ENCODE measurements around the gene ABI3BP. TPM values are rescaled to one million over a fixed set of nuclear protein-coding genes. Genes with fewer than 3 reads are reported as not detected.

ABI3BP gene
- total RNA-seq, 1 experiment from 2014 or later: 3.1 TPM

GRCh38 chr3:100836661-100837060, 156.6 kb downstream of the ABI3BP start:
- ChIA-PET POLR2A (interaction anchor here (1.4 kb wide), 1 partner anchor 9 kb away, joined by 3 read pairs; no protein-coding TSS in a partner anchor), CTCF (interaction anchor here (0.8 to 0.9 kb wide), 3 partner anchors 17 to 49 kb away, joined by 3 read pairs; no protein-coding TSS in a partner anchor)
- no peaks in the 10 kb centered on the region for H3K27me3 Mint-ChIP-seq (ENCODE audit: insufficient read depth, unreplicated experiment)
- DNase-seq (ENCODE audit: unreplicated experiment): no peak
- intact Hi-C loops (cut with micrococcal nuclease): no loop called here
- no peak overlapping the region for H3K27ac Mint-ChIP-seq (ENCODE audit: low read depth, unreplicated experiment)
- no peaks in the 10 kb centered on the region for H3K36me3 Mint-ChIP-seq (ENCODE audit: insufficient read depth, unreplicated experiment)
- no peak overlapping the region for H3K4me3 Mint-ChIP-seq (ENCODE audit: unreplicated experiment)
- TF ChIP-seq CTCF (IDR thresholded peaks at IDR 0.05; ENCODE audit: unreplicated experiment): no peak
- no TSS peak for BruUV-seq (replicated peaks)
- H3K4me1 Mint-ChIP-seq (ENCODE audit: insufficient read depth, unreplicated experiment): no peaks in the 10 kb centered on the region
- no peaks in the 10 kb centered on the region for H3K9me3 Mint-ChIP-seq (ENCODE audit: unreplicated experiment)

GRCh38 chr3:100834332-100834731, 158.9 kb downstream of the ABI3BP start:
- no peak overlapping the region for H3K4me3 Mint-ChIP-seq (ENCODE audit: unreplicated experiment)
- BruUV-seq (replicated peaks): no TSS peak
- intact Hi-C loops (cut with micrococcal nuclease): no loop called here
- ChIA-PET POLR2A (interaction anchor here (0.6 kb wide), 1 partner anchor 38 kb away, joined by 3 read pairs; no protein-coding TSS in a partner anchor), CTCF (no interaction called here)
- no peaks in the 10 kb centered on the region for H3K27me3 Mint-ChIP-seq (ENCODE audit: insufficient read depth, unreplicated experiment)
- H3K36me3 Mint-ChIP-seq (ENCODE audit: insufficient read depth, unreplicated experiment): no peaks in the 10 kb centered on the region
- no peak for TF ChIP-seq CTCF (IDR thresholded peaks at IDR 0.05; ENCODE audit: unreplicated experiment)
- H3K27ac Mint-ChIP-seq (ENCODE audit: low read depth, unreplicated experiment): no peak overlapping the region
- no peaks in the 10 kb centered on the region for H3K9me3 Mint-ChIP-seq (ENCODE audit: unreplicated experiment)
- H3K4me1 Mint-ChIP-seq (ENCODE audit: insufficient read depth, unreplicated experiment): no peaks in the 10 kb centered on the region
- no peak for DNase-seq (ENCODE audit: unreplicated experiment)

- Mint-ChIP-seq H3K4me3 (ENCODE audit: unreplicated experiment) (no peak overlapping the region), H3K9me3 (ENCODE audit: unreplicated experiment) (no peaks in the 10 kb centered on the region), H3K4me1 (ENCODE audit: insufficient read depth, unreplicated experiment) (no peaks in the 10 kb centered on the region), H3K27me3 (ENCODE audit: insufficient read depth, unreplicated experiment) (no peaks in the 10 kb centered on the region), H3K36me3 (ENCODE audit: insufficient read depth, unreplicated experiment) (no peaks in the 10 kb centered on the region), H3K27ac (ENCODE audit: low read depth, unreplicated experiment) (no peak overlapping the region)
- intact Hi-C loops (cut with micrococcal nuclease): no loop called here
- TF ChIP-seq CTCF (IDR thresholded peaks at IDR 0.05; ENCODE audit: unreplicated experiment): no peak
- no TSS peak for BruUV-seq (replicated peaks)
- POLR2A ChIA-PET: no interaction called here
- DNase-seq (ENCODE audit: unreplicated experiment): no peak
- CTCF ChIA-PET: no interaction called here
Observed at GRCh38 chr3:100833483-100833882, 159.7 kb downstream of the ABI3BP start.

- H3K9me3 Mint-ChIP-seq (ENCODE audit: unreplicated experiment): no peaks in the 10 kb centered on the region
- no peaks in the 10 kb centered on the region for H3K4me1 Mint-ChIP-seq (ENCODE audit: insufficient read depth, unreplicated experiment)
- ChIA-PET CTCF (interaction anchor here (0.7 to 0.8 kb wide), 2 partner anchors 9 to 18 kb away, joined by 3 read pairs; no protein-coding TSS in a partner anchor), POLR2A (no interaction called here)
- no peaks in the 10 kb centered on the region for H3K27me3 Mint-ChIP-seq (ENCODE audit: insufficient read depth, unreplicated experiment)
- no peak overlapping the region for H3K4me3 Mint-ChIP-seq (ENCODE audit: unreplicated experiment)
- BruUV-seq (replicated peaks): no TSS peak
- intact Hi-C loops (cut with micrococcal nuclease): no loop called here
- H3K36me3 Mint-ChIP-seq (ENCODE audit: insufficient read depth, unreplicated experiment): no peaks in the 10 kb centered on the region
- no peak for TF ChIP-seq CTCF (IDR thresholded peaks at IDR 0.05; ENCODE audit: unreplicated experiment)
- no peak overlapping the region for H3K27ac Mint-ChIP-seq (ENCODE audit: low read depth, unreplicated experiment)
- no peak for DNase-seq (ENCODE audit: unreplicated experiment)
Observed at GRCh38 chr3:100831629-100832028, 161.6 kb downstream of the ABI3BP start.
